ENCODE results near the gene GALNT16. TPM values are rescaled to one million over a fixed set of nuclear protein-coding genes. Genes with fewer than 3 reads are reported as not detected.

GALNT16 gene
- total RNA-seq, 1 experiment from 2014 or later, result 0.33 TPM

GRCh38 chr14:69349091-69349777, 89.3 kb downstream of the GALNT16 start:
- Histone ChIP-seq H3K27ac (ENCODE audit: low read length) (no peak overlapping the region), H3K36me3 (ENCODE audit: low read depth, low read length) (no peaks in the 10 kb centered on the region), H3K9ac (ENCODE audit: low read length) (no peak overlapping the region), H4K20me1 (ENCODE audit: low read length) (no peaks in the 10 kb centered on the region), H3F3A (ENCODE audit: low read length, unreplicated experiment) (no peaks in the 10 kb centered on the region), H3K9me3 (ENCODE audit: low read length) (no peaks in the 10 kb centered on the region), H3K4me1 (ENCODE audit: insufficient read depth, low read length) (no peaks in the 10 kb centered on the region), H3K9me2 (replicated peaks; ENCODE audit: low read length) (no peaks in the 10 kb centered on the region), H3K4me3 (ENCODE audit: low read length) (no peak overlapping the region), H3K27me3 (ENCODE audit: low read length) (no peaks in the 10 kb centered on the region; the same call in 1 of the 2 replicates), H2AFZ (ENCODE audit: low read length) (no peak overlapping the region), H3K79me2 (ENCODE audit: low read length) (no peaks in the 10 kb centered on the region), H3K4me2 (ENCODE audit: low read length) (no peak overlapping the region)
- intact Hi-C loops (cut with micrococcal nuclease), result loop anchor here (5.0 kb wide), 1 partner anchor 217 kb away; no protein-coding TSS in a partner anchor
- DNase-seq (no peak), ATAC-seq (no peak)
- ChIA-PET POLR2A (ENCODE audit: unreplicated experiment) (no interaction called here), CTCF (no interaction called here)
- no TSS peak for BruUV-seq (replicated peaks)
- TF ChIP-seq CTCF (conservative IDR thresholded peaks at IDR 0.05; ENCODE audit: low read depth, low read length), result no peak

GRCh38 chr14:69350892-69351291, 90.9 kb downstream of the GALNT16 start:
- Histone ChIP-seq H2AFZ (ENCODE audit: low read length) (no peak overlapping the region), H3K27ac (ENCODE audit: low read length) (no peak overlapping the region), H4K20me1 (ENCODE audit: low read length) (no peaks in the 10 kb centered on the region), H3K9me2 (replicated peaks; ENCODE audit: low read length) (no peaks in the 10 kb centered on the region), H3F3A (ENCODE audit: low read length, unreplicated experiment) (no peaks in the 10 kb centered on the region), H3K36me3 (ENCODE audit: low read depth, low read length) (no peaks in the 10 kb centered on the region), H3K27me3 (ENCODE audit: low read length) (no peaks in the 10 kb centered on the region; the same call in 1 of the 2 replicates), H3K4me3 (ENCODE audit: low read length) (no peak overlapping the region), H3K9me3 (ENCODE audit: low read length) (no peaks in the 10 kb centered on the region), H3K79me2 (ENCODE audit: low read length) (no peaks in the 10 kb centered on the region), H3K4me2 (ENCODE audit: low read length) (no peak overlapping the region), H3K9ac (ENCODE audit: low read length) (no peak overlapping the region), H3K4me1 (ENCODE audit: insufficient read depth, low read length) (0 out of 2 replicates have a peak, but pooled peaks cover 4% of the 10 kb centered on the region)
- no TSS peak for BruUV-seq (replicated peaks)
- DNase-seq (no peak), ATAC-seq (no peak)
- ChIA-PET POLR2A (ENCODE audit: unreplicated experiment) (no interaction called here), CTCF (interaction anchor here (1.0 to 1.1 kb wide), 2 partner anchors 34 to 63 kb away, joined by 3 to 4 read pairs; no protein-coding TSS in a partner anchor)
- TF ChIP-seq CTCF (conservative IDR thresholded peaks at IDR 0.05; ENCODE audit: low read depth, low read length) (no peak), EZH2 (IDR thresholded peaks at IDR 0.05; ENCODE audit: low read length, unreplicated experiment) (no peak), EZH2phosphoT487 (IDR thresholded peaks at IDR 0.05; ENCODE audit: borderline replicate concordance, low read length) (no peak)
- intact Hi-C loops (cut with micrococcal nuclease), result no loop called here

GRCh38 chr14:69351385-69351784, 91.4 kb downstream of the GALNT16 start:
- H3F3A ChIP-seq (ENCODE audit: low read length, unreplicated experiment), result no peaks in the 10 kb centered on the region
- no peaks in the 10 kb centered on the region for H3K36me3 ChIP-seq (ENCODE audit: low read depth, low read length)
- no peaks in the 10 kb centered on the region for H3K9me3 ChIP-seq (ENCODE audit: low read length)
- no peak overlapping the region for H2AFZ ChIP-seq (ENCODE audit: low read length)
- H3K9ac ChIP-seq (ENCODE audit: low read length), result no peak overlapping the region
- no peak overlapping the region for H3K4me2 ChIP-seq (ENCODE audit: low read length)
- intact Hi-C loops (cut with micrococcal nuclease), result no loop called here
- H3K27me3 ChIP-seq (ENCODE audit: low read length), result no peaks in the 10 kb centered on the region; the same call in 1 of the 2 replicates
- H3K9me2 ChIP-seq (replicated peaks; ENCODE audit: low read length), result no peaks in the 10 kb centered on the region
- H3K79me2 ChIP-seq (ENCODE audit: low read length), result no peaks in the 10 kb centered on the region
- H3K27ac ChIP-seq (ENCODE audit: low read length), result no peak overlapping the region
- H4K20me1 ChIP-seq (ENCODE audit: low read length), result no peaks in the 10 kb centered on the region
- H3K4me1 ChIP-seq (ENCODE audit: insufficient read depth, low read length), result 0 out of 2 replicates have a peak, but pooled peaks cover 7% of the 10 kb centered on the region
- ChIA-PET POLR2A (ENCODE audit: unreplicated experiment) (no interaction called here), CTCF (interaction anchor here (1.0 to 1.1 kb wide), 2 partner anchors 35 to 64 kb away, joined by 3 to 4 read pairs; no protein-coding TSS in a partner anchor)
- no peak overlapping the region for H3K4me3 ChIP-seq (ENCODE audit: low read length)
- TF ChIP-seq EZH2 (IDR thresholded peaks at IDR 0.05; ENCODE audit: low read length, unreplicated experiment) (no peak), EZH2phosphoT487 (IDR thresholded peaks at IDR 0.05; ENCODE audit: borderline replicate concordance, low read length) (no peak), CTCF (conservative IDR thresholded peaks at IDR 0.05; ENCODE audit: low read depth, low read length) (no peak)
- ATAC-seq (no peak), DNase-seq (no peak)
- no TSS peak for BruUV-seq (replicated peaks)

Measured in PC-3 (cell line).